Astrocyte of the cerebellum (primary cell): ENCODE data around the gene VTI1A.

Experiments
- DNase-seq: peaks from one replicate; pipeline ENCODE4 v3.0.0-alpha.2; 2011; ENCODE audit warnings: low read depth
- H3K4me3 ChIP-seq: 2 replicates; pipeline ENCODE4 v1.5.1; 2011; ENCODE audit warnings: mild to moderate bottlenecking, low read depth, low read length, moderate library complexity
- CTCF ChIP-seq: IDR thresholded peaks from 2 replicates; pipeline ENCODE4 v1.5.1; 2012; ENCODE audit warnings: low read length, low read depth, moderate library complexity, mild to moderate bottlenecking; ENCODE audit errors: missing control alignments
- in situ Hi-C: cut with HindIII; loops from 2 replicates; pipeline ENCODE4 v1.10.0; 2017; ENCODE audit warnings: low sequenced_read_pairs

The VTI1A gene

GRCh38 chr10:112801004-112801403, 354.0 kb downstream of the VTI1A start:
- no peak for TF ChIP-seq CTCF
- no peak for DNase-seq
- no peak overlapping the region for H3K4me3 ChIP-seq
- in situ Hi-C loops: no loop called here

GRCh38 chr10:112801748-112802147, 354.7 kb downstream of the VTI1A start:
- in situ Hi-C loops: no loop called here
- no peak for DNase-seq
- no peak overlapping the region for H3K4me3 ChIP-seq
- TF ChIP-seq CTCF: no peak

GRCh38 chr10:112802411-112803022, 355.5 kb downstream of the VTI1A start:
- DNase-seq: no peak
- in situ Hi-C loops: no loop called here
- no peak overlapping the region for H3K4me3 ChIP-seq
- TF ChIP-seq CTCF: no peak

- in situ Hi-C loops: no loop called here
- no peak for TF ChIP-seq CTCF
- H3K4me3 ChIP-seq: no peak overlapping the region
- DNase-seq: no peak
Observed at GRCh38 chr10:112803961-112804401, 357.0 kb downstream of the VTI1A start.

- no peak overlapping the region for H3K4me3 ChIP-seq
- TF ChIP-seq CTCF: no peak
- no peak for DNase-seq
- in situ Hi-C loops: no loop called here
Observed at GRCh38 chr10:112805254-112805590, 358.2 kb downstream of the VTI1A start.

GRCh38 chr10:112805701-112806100, 358.7 kb downstream of the VTI1A start:
- no peak for TF ChIP-seq CTCF
- in situ Hi-C loops: no loop called here
- no peak overlapping the region for H3K4me3 ChIP-seq
- DNase-seq: no peak
